HUDEP-2 (cell line): ENCODE data around the gene PSMA7.
"Not testable (repeated sequence)": the region's sequence is repeated elsewhere in the genome, so short reads cannot be mapped to it uniquely, and the experiment has no call there.

Experiments
- DNase-seq, 76 experiments: peaks; one replicate each; lab custom pipeline; 2025; ENCODE audit not compliant: unreplicated experiment in 76 of 76; lab: John Stamatoyannopoulos, UW

Gene PSMA7

DNA sequence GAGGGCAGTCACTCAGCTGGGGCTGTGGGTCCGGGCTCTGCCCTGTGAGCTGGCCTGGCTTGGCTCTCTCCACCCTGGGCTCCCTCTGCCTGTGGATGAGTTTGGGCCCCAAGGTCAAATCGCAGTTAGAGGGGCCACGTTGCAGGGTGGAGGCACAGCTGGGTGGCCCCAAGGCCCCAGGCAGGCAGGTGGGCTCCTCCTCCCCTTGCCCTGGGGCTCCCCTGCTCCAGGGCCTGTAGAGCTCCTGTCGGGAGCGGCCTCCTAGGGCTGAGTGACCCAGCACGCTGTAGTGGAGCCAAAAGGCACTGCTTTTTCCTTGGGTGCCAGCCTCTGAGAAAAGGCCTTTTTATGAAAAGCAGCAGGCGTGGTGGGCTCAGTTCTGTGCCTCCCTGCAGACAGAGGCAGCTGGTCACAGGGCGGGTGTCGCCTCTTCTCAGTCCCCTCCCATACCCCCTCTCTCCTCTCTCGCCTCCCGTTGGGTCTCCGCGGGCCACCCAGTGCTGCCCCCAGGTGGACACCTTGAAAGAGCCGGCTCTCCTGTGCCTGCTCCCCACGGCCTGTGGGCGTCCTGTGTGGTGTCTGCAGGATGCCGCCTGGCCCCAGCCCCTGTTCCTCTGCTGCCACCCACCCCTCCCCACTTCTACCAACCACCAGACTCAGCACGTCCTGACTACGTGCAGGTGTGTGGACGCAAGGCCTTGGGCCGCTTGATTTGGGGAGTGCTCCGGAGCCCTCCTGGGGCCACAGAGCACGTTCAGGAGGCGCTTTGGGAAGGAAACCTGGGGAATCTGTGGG lies 13.6 kb upstream of the PSMA7 start:
- DNase-seq: peak in 62 of 76 experiments; percentile 10 to 72 (median 47)

- no peak for DNase-seq
Measured at GRCh38 chr20:62156254-62156556, 13.0 kb upstream of the PSMA7 start.

- DNase-seq: no peak
Measured at GRCh38 chr20:62155428-62156253, 12.4 kb upstream of the PSMA7 start.

DNA sequence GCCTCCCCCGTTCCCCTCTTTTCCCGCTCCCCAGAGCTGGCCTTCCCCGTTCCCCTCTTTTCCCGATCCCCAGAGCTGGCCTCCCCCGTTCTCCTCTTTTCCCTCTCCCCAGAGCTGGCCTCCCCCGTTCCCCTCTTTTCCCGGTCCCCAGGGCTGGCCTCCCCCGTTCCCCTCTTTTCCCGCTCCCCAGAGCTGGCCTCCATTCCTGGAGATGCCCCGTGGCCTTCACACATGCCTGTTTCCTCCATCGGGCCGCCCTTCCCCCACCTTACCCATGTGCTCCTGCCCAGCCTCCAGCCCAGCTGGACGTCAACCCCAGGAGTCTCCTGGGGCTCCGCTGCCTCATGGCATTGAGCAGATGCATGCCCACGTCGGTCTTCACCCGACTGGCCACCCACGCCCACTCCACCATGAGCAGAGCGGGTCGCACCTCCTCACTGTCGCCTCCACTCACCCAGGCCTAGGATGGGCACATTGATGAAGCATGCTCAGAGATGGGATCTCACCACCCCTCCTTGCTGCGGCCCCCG lies 8.7 kb upstream of the PSMA7 start:
- no peak for DNase-seq

DNA sequence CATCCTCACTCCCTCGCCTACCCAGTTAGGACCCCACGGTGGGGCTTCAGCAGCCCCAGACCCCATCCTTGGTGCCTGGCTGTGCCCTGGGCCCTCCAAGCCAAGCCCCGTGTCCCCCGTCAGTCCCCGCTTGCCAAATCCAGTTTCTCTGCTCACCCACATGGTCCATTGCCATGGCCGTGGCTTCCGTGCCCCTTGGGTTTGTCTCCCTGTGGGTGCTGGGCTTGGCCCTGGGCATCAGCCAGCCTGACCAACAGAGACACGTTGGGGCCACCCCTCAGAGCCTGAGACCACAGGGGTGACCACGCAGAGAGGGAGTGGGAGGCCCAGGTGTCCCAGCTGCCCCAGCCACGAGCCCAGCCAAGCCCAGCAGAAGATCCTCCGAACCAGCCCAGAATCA lies 8.0 kb upstream of the PSMA7 start:
- DNase-seq: no peak

- no peak for DNase-seq
Measured at GRCh38 chr20:62150310-62150575, 7.0 kb upstream of the PSMA7 start.

DNA sequence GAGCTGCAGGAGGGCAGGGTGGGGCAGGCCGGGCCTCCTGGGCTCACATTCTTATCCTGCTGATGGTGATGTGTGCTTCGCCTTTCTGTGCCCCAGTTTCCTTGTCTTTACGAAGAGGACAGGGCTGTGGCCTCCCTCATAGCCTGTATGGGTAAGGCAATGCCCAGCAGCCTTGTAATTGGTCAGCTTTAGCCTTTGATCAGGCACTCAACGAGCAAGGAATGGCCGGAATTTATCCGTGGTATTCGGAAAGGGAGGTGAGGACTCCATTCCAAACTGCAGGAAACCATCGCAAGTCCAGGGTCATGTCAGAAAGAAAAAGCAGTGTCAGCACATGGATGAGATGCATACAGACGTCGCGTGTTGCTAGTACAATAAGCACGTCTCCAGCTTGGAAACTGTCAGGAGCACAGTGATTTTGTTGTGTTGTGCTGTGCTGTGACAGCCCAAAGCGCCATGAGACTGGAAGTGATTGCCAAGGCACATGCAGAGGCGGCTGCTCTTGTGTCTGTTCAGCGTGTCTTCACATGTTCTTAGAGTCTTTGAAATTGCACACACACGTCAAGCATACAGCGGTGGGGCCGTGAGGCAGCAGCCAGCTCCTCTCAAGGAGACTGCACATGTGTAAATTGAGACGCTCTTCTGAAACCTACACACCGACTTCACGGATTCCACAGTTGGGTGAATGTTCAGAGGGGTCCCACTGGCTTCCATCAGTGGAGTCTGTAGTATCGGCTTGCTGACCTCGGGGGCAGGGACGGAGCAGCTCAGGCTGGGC lies 6.5 kb upstream of the PSMA7 start:
- no peak for DNase-seq

GRCh38 chr20:62148908-62149314 lies 5.7 kb upstream of the PSMA7 start:
- no peak for DNase-seq

DNA sequence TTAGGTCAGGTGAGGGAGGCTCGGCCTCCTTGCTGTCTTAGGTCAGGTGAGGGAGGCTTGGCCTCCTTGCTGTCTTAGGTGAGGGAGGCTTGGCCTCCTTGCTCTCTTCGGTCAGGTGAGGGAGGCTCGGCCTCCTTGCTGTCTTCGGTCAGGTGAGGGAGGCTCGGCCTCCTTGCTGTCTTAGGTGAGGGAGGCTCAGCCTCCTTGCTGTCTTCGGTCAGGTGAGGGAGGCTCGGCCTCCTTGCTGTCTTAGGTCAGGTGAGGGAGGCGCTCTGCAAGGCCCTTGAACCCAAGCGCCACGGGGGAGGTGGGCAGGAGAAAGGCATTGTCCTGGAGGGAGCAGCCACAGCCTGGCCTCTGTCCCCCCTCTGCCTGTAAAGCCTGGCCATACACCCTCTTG lies 5.2 kb upstream of the PSMA7 start:
- DNase-seq: not testable (repeated sequence)

- DNase-seq: no peak
Measured at GRCh38 chr20:62147528-62147927, 4.3 kb upstream of the PSMA7 start.

DNA sequence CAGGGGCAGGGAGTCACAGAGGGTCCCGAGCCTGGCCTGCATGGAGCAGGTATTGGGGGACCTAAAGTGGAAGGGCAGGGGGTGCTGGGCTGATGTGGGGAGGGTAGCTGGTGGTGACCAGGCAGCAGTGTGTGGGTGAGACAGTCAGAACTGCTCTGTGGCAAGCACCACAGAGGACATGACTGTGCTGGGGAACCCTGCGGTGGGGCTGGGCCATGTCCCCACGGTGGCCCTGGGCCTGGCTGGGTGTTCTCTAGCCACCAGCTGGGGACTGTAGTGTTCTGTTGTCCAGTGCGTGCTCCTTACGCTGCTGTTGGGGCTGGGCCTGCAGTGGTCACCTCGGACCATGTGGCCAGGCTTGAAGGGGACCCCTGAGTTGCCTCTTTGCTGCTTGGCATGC lies 3.9 kb upstream of the PSMA7 start:
- DNase-seq: no peak

DNA sequence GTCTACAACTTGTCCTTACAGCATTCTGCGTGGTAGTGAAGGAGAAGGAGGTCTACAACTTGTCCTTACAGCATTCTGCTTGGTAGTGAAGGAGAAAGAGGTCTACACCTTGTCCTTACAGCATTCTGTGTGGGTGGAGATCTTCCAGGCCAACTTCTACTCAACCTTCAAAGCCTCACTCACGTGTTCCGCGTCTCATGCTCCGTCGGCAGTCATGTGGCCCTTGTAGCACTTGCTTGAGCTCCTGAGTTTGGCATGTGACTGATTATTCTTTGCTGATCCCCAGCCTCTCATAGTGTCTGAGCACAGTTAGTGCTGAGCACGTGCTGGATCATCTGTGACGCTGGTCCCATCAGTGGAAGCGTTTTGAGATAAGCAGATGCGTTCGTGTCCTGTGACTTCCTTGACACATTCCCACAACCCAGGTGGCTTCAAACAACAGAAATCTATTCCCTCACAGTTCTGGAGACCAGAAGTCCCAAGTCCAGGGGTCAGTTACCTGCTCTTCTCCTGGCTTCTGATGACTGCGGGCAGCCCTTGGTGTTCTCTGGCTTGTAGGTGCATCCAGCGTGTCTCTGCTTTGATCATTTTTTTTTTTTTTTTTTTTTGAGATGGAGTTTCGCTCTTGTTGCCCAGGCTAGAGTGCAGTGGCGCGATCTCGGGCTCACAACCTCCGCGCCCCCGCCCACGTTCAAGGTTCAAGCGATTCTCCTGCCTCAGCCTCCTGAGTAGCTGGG lies 3.0 kb upstream of the PSMA7 start:
- DNase-seq: peak in 74 of 76 experiments; percentile 27 to 96 (median 83)

- no peak for DNase-seq
Measured at GRCh38 chr20:62145688-62146018, 2.5 kb upstream of the PSMA7 start.

DNA sequence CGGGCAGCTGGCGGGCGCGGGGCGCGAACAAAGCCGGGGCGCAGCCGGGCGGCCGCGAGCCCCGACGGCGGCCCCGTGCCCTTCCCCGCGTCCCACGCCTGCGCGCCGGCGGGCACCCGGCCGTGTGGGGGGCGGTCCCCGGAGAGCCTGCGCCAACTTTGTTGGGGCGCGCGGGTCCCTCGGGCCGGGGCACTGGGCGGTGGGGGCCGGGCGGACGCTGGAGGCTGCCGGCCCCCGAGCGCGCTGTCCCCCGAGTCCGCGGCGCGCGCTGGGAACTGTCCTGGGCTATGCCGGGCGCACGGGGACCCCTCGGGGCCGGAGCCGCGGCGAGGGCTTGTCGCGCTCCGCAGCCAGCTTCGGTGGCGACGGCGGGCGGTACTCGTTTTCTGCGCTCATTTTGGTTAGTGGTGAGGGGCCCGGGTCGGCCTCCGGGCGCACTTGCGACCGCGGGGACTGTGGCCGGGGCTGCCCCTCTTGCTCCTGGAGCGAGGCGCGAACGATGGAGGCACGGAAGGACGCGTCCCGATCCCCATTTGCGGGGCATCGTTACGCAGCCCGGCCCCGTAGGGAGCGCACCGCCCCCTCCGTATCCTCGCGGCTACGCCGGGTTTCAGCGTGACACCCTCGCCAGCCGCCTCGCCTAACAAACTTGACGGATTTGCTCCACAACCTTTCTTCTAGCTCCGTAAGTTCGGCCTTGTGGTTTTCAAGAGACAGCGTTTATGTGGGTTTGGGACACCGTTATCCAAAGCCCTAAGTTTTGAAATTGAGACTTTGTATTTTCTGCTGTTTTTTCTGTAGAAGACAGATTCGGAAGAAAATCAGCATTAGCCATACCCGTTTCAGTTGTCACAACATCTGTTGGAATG lies 997 bp upstream of the PSMA7 start:
- DNase-seq: peak in 52 of 76 experiments; percentile 2 to 70 (median 41)

GRCh38 chr20:62142252-62143080 lies 728 bp downstream of the PSMA7 start:
- DNase-seq: peak in 2 of 76 experiments; percentile 23 to 36

GRCh38 chr20:62141397-62142251 lies 1.6 kb downstream of the PSMA7 start:
- peak in 3 of 76 experiments; percentile 11 to 36 (median 13) for DNase-seq

- no peak for DNase-seq
Measured at GRCh38 chr20:62141043-62141396, 2.2 kb downstream of the PSMA7 start.

DNA sequence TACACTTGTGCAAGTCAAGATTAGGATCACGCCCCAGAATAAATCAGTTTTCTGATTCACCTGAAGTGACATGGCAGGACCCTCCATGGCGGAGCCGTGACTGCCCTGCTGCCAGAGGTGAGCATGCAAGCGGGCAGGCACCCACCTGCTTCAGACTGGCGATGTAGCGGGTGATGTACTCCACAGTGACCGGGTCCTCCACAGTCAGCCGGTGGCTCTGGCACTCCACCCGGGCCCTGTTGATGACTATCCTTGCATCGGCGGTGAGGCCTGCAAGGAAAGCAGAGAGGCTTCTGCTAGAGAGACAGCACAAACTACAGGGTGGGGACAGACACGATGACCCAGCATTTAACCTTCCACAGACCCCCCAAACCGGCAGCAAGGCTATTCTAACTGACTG lies 3.6 kb downstream of the PSMA7 start:
- DNase-seq: no peak
